ENCODE data around the gene GBGT1.

DNA sequence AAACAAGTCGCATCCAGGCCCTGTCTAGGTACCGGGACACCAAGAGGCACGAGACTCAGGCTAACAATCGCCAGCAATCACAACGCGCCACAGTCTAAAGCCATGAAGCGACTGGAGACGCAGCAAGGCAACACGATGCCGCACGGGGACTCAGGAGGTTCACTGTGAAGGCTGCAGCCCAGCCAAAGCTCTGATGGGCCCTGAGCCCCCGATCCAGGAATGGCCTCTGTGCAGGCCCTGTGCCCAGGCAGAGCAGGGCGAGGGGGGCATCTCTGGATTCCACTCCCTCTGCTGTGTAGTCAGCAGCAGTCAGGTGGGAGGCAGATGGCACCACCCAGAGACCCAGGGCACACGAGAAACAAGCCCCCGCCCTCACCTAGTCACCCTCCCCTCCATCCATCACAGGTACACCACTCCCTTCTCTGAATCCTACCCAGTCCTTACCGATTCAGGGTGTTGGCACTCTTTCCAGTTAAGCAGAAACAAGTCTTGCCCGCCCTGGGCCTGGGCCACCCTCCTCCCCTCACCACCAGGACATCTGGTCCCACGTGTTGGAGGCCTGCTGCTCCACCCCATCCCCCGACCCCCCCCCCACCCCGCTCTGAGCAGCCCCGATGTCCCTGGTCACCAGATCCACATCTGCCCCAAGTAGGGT, 43.7 kb downstream of the GBGT1 start:
- TF ChIP-seq EZH2 (IDR thresholded peaks at IDR 0.05; ENCODE audit: borderline replicate concordance, low read depth, low read length, severe bottlenecking) (peak; percentile 49), POLR2A (IDR thresholded peaks at IDR 0.05; ENCODE audit: low read depth, low read length) (no peak)

All from endothelial cell of umbilical vein (primary cell).